GM23338 (cell line): Measurements from ENCODE around the gene VPS4A.

Source experiments
- EZH2 ChIP-seq: fragments of 200-600 bp; sonication (generic); IDR thresholded peaks from one replicate; pipeline ENCODE4 v1.8.0; 2017; ENCODE audit warnings: antibody characterized with exemption, mild to moderate bottlenecking, low read depth; ENCODE audit not compliant: unreplicated experiment
- TF ChIP-seq, protein P1 (sequence below), 2 experiments: fragments of 200-600 bp in 1 of 2; sonication (generic) in 1 of 2; conservative IDR thresholded peaks; 2 replicates each; pipeline versions ENCODE4 v1.5.1 to v1.6.1; 2016 to 2017; ENCODE audit warnings: antibody characterized with exemption in 2 of 2, low read depth in 2 of 2, mild to moderate bottlenecking in 2 of 2, moderate library complexity in 1 of 2

DNA sequence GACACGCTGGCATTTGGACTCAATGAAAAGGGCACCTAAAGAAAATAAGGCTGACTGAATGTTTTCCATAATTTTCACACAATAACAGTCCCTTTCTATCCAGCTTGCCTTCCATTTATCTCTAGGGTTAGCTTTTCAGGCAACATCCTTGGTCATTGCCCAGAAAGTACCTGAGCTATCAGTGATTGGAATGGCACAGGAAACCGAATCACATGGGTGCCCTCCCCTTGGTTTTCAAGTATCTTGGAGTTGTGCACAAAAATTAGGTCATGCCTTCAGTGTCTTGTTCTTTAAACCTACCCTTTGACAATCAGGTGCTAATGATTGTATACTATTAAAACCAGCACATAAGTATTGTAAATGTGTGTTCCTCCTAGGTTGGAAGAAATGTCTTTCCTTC lies 3.3 kb upstream of the VPS4A start:
- no peak for TF ChIP-seq EZH2
- TF ChIP-seq, protein P1, sequence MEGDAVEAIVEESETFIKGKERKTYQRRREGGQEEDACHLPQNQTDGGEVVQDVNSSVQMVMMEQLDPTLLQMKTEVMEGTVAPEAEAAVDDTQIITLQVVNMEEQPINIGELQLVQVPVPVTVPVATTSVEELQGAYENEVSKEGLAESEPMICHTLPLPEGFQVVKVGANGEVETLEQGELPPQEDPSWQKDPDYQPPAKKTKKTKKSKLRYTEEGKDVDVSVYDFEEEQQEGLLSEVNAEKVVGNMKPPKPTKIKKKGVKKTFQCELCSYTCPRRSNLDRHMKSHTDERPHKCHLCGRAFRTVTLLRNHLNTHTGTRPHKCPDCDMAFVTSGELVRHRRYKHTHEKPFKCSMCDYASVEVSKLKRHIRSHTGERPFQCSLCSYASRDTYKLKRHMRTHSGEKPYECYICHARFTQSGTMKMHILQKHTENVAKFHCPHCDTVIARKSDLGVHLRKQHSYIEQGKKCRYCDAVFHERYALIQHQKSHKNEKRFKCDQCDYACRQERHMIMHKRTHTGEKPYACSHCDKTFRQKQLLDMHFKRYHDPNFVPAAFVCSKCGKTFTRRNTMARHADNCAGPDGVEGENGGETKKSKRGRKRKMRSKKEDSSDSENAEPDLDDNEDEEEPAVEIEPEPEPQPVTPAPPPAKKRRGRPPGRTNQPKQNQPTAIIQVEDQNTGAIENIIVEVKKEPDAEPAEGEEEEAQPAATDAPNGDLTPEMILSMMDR (conservative IDR thresholded peaks at IDR 0.05; ENCODE audit: low read depth in 2 of 2): no peak
